Measurements from ENCODE around the gene CACFD1. TPM values are rescaled to one million over a fixed set of nuclear protein-coding genes. Genes with fewer than 3 reads are reported as not detected.

CACFD1 gene
- total and polyA plus RNA-seq, 9 donors = 11.1 to 21.5 (median 15.3) TPM

- Histone ChIP-seq H3K9me3 (replicated peaks; ENCODE audit: control insufficient read depth, low read depth, low read length) (no peaks in the 10 kb centered on the region), H3K27ac (ENCODE audit: low read length) (peak overlapping the region; percentile 13), H3K27me3 (ENCODE audit: control insufficient read depth, insufficient read depth, low read length) (peaks cover 20% of the 10 kb centered on the region), H3K4me3 (ENCODE audit: low read length) (no peak overlapping the region), H3K36me3 (ENCODE audit: control insufficient read depth, insufficient read depth, low read length) (no peaks in the 10 kb centered on the region), H3K4me1 (ENCODE audit: control insufficient read depth, insufficient read depth, low read length) (peaks cover 5% of the 10 kb centered on the region)
- WGBS (ENCODE audit: insufficient coverage) = 88% methylated on average over 19 of the region's 22 CpGs
- DNase-seq = no peak
These were observed 34.6 kb upstream of the CACFD1 start for GRCh38 chr9:133425049-133425632.

- Histone ChIP-seq H3K36me3 (ENCODE audit: control insufficient read depth, insufficient read depth, low read length) (no peaks in the 10 kb centered on the region), H3K4me3 (ENCODE audit: low read length) (no peak overlapping the region), H3K27me3 (ENCODE audit: control insufficient read depth, insufficient read depth, low read length) (peaks cover 22% of the 10 kb centered on the region), H3K9me3 (replicated peaks; ENCODE audit: control insufficient read depth, low read depth, low read length) (no peaks in the 10 kb centered on the region), H3K4me1 (ENCODE audit: control insufficient read depth, insufficient read depth, low read length) (peaks cover 5% of the 10 kb centered on the region), H3K27ac (ENCODE audit: low read length) (no peak overlapping the region)
- WGBS (ENCODE audit: insufficient coverage) = 93% methylated on average over 8 of the region's 11 CpGs
- DNase-seq = no peak
These were observed 33.8 kb upstream of the CACFD1 start for GRCh38 chr9:133426011-133426410.

GRCh38 chr9:133427658-133428348 lies 32.0 kb upstream of the CACFD1 start:
- peaks cover 22% of the 10 kb centered on the region for H3K27me3 ChIP-seq (ENCODE audit: control insufficient read depth, insufficient read depth, low read length)
- no peak overlapping the region for H3K4me3 ChIP-seq (ENCODE audit: low read length)
- no peak overlapping the region for H3K27ac ChIP-seq (ENCODE audit: low read length)
- no peaks in the 10 kb centered on the region for H3K9me3 ChIP-seq (replicated peaks; ENCODE audit: control insufficient read depth, low read depth, low read length)
- no peak for DNase-seq
- H3K36me3 ChIP-seq (ENCODE audit: control insufficient read depth, insufficient read depth, low read length) = no peaks in the 10 kb centered on the region
- WGBS (ENCODE audit: insufficient coverage) = 55% methylated on average over 8 of the region's 10 CpGs
- H3K4me1 ChIP-seq (ENCODE audit: control insufficient read depth, insufficient read depth, low read length) = peaks cover 5% of the 10 kb centered on the region

DNA sequence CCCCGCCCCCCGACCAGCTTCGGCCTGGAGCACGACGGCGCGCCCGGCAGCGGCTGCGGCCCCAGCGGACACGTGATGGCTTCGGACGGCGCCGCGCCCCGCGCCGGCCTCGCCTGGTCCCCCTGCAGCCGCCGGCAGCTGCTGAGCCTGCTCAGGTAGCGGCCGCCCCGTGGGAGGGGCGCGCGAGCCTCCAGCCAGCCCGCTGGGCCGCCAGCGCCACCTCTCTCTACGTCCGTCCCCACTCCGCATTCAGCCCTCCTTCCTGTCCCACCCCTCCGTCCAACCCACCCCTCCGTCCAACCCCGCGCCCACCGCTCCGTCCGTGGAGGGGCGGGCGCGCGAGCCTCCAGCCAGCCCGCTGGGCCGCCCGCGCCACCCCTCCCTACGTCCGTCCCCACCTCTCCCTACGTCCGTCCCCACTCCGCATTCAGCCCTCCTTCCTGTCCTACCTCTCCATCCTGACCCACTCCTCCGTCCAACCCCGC lies 31.1 kb upstream of the CACFD1 start:
- Histone ChIP-seq H3K4me1 (ENCODE audit: control insufficient read depth, insufficient read depth, low read length) (peaks cover 5% of the 10 kb centered on the region), H3K36me3 (ENCODE audit: control insufficient read depth, insufficient read depth, low read length) (no peaks in the 10 kb centered on the region), H3K27me3 (ENCODE audit: control insufficient read depth, insufficient read depth, low read length) (peaks cover 22% of the 10 kb centered on the region), H3K27ac (ENCODE audit: low read length) (no peak overlapping the region), H3K9me3 (replicated peaks; ENCODE audit: control insufficient read depth, low read depth, low read length) (no peaks in the 10 kb centered on the region), H3K4me3 (ENCODE audit: low read length) (no peak overlapping the region)
- DNase-seq = peak; percentile 64
- under 1% methylated on average over 53 of the region's 57 CpGs for WGBS (ENCODE audit: insufficient coverage)

DNA sequence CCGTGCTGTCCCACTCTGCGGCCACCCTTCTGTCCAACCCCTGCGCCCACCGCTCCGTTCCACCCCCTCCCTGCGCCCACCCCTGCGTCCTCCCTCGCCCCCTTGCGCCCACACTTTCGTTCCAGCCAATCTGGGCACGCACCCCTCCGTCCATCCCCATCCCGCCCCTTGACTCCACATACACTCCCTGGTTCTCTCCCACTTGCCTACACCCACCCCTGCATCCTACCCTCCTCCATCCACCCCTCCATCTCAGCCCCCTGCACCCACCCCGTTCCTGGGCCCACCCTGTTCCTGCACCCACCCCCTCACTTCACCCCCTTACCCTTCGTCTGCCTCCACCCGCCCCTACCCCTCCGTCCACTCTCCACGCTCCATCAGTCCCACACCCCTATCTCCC lies 30.6 kb upstream of the CACFD1 start:
- no peak for DNase-seq
- no peaks in the 10 kb centered on the region for H3K9me3 ChIP-seq (replicated peaks; ENCODE audit: control insufficient read depth, low read depth, low read length)
- H3K27me3 ChIP-seq (ENCODE audit: control insufficient read depth, insufficient read depth, low read length) = peaks cover 22% of the 10 kb centered on the region
- WGBS (ENCODE audit: insufficient coverage) = under 1% methylated on average over 17 of the region's 18 CpGs
- no peaks in the 10 kb centered on the region for H3K36me3 ChIP-seq (ENCODE audit: control insufficient read depth, insufficient read depth, low read length)
- H3K4me3 ChIP-seq (ENCODE audit: low read length) = no peak overlapping the region
- H3K27ac ChIP-seq (ENCODE audit: low read length) = no peak overlapping the region
- peaks cover 5% of the 10 kb centered on the region for H3K4me1 ChIP-seq (ENCODE audit: control insufficient read depth, insufficient read depth, low read length)

DNA sequence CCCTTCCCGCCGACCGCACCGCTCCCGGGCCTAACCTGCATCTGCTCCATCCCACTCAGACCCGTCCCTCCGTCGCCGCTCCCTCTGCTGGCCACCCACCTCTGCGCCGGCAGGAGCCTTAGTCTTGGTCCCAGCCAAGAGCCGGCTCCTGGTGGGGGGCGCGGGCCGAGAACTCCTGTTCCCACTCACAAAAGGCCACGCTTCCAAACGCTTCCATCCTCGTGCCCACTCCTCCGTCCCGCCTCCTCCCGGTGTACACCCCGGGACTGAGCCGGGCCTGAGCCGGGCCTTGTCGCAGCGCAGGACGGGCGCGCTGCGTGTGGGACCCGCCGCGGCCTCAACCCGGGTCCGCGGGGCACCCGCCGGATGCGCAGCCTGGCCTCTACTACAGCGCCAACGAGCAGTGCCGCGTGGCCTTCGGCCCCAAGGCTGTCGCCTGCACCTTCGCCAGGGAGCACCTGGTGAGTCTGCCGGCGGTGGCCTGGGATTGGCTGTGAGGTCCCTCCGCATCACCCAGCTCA lies 30.1 kb upstream of the CACFD1 start:
- peak; percentile 39 for DNase-seq
- Histone ChIP-seq H3K36me3 (ENCODE audit: control insufficient read depth, insufficient read depth, low read length) (no peaks in the 10 kb centered on the region), H3K4me1 (ENCODE audit: control insufficient read depth, insufficient read depth, low read length) (peaks cover 5% of the 10 kb centered on the region), H3K4me3 (ENCODE audit: low read length) (no peak overlapping the region), H3K27ac (ENCODE audit: low read length) (no peak overlapping the region), H3K27me3 (ENCODE audit: control insufficient read depth, insufficient read depth, low read length) (peaks cover 22% of the 10 kb centered on the region), H3K9me3 (replicated peaks; ENCODE audit: control insufficient read depth, low read depth, low read length) (no peaks in the 10 kb centered on the region)
- 12% methylated on average over 49 of the region's 49 CpGs for WGBS (ENCODE audit: insufficient coverage)

DNA sequence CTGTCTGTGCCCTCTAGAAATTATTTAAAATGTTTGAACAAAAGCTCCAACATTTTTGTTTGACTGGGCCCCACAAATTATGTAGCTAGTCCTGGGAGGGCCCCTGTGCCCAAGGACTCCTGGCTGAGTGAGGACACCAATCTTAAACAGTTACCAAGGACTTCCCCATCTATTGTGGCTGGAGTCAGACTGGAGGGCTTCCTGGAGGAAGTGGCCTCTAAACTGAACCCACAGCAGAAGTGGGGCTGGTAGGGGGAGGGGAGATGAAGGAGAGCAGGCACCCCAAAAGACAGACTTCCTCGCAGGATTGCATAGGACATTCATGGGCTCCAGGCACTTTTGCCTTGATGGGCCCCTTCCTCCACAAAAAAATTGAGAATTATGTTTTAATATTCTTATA lies 29.5 kb upstream of the CACFD1 start:
- H3K27me3 ChIP-seq (ENCODE audit: control insufficient read depth, insufficient read depth, low read length) = peaks cover 22% of the 10 kb centered on the region
- H3K4me3 ChIP-seq (ENCODE audit: low read length) = no peak overlapping the region
- H3K4me1 ChIP-seq (ENCODE audit: control insufficient read depth, insufficient read depth, low read length) = peaks cover 5% of the 10 kb centered on the region
- no CpG with 5 or more reads among the region's 1 CpG for WGBS (ENCODE audit: insufficient coverage)
- no peaks in the 10 kb centered on the region for H3K9me3 ChIP-seq (replicated peaks; ENCODE audit: control insufficient read depth, low read depth, low read length)
- no peak for DNase-seq
- H3K27ac ChIP-seq (ENCODE audit: low read length) = no peak overlapping the region
- H3K36me3 ChIP-seq (ENCODE audit: control insufficient read depth, insufficient read depth, low read length) = no peaks in the 10 kb centered on the region

- peaks cover 10% of the 10 kb centered on the region for H3K27me3 ChIP-seq (ENCODE audit: control insufficient read depth, insufficient read depth, low read length)
- H3K4me3 ChIP-seq (ENCODE audit: low read length) = no peak overlapping the region
- 83% methylated on average over 11 of the region's 11 CpGs for WGBS (ENCODE audit: insufficient coverage)
- H3K27ac ChIP-seq (ENCODE audit: low read length) = no peak overlapping the region
- H3K36me3 ChIP-seq (ENCODE audit: control insufficient read depth, insufficient read depth, low read length) = no peaks in the 10 kb centered on the region
- DNase-seq = no peak
- no peaks in the 10 kb centered on the region for H3K4me1 ChIP-seq (ENCODE audit: control insufficient read depth, insufficient read depth, low read length)
- no peaks in the 10 kb centered on the region for H3K9me3 ChIP-seq (replicated peaks; ENCODE audit: control insufficient read depth, low read depth, low read length)
These were observed 26.4 kb upstream of the CACFD1 start for GRCh38 chr9:133433351-133433843.

DNA sequence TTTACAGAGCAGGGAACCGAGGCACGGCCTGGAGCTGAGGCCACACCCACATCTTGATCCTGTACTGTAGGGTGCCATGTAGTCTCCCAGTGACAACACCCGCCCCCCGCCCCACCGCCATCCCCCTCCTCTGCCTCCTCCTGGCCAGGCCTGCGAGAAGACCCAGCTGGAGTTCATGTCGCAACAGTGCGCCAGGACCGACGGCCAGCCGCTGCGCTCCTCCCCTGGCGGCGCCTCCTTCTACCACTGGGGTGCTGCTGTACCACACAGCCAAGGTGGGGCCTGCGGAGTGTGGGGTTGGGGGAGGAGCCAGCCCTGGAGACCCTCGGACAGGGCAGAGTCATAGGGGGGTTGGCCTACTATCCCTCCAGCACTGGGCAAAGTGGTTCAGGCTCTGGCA lies 23.1 kb upstream of the CACFD1 start:
- no peaks in the 10 kb centered on the region for H3K9me3 ChIP-seq (replicated peaks; ENCODE audit: control insufficient read depth, low read depth, low read length)
- no peak overlapping the region for H3K27ac ChIP-seq (ENCODE audit: low read length)
- DNase-seq = no peak
- H3K4me3 ChIP-seq (ENCODE audit: low read length) = no peak overlapping the region
- H3K36me3 ChIP-seq (ENCODE audit: control insufficient read depth, insufficient read depth, low read length) = no peaks in the 10 kb centered on the region
- no peaks in the 10 kb centered on the region for H3K27me3 ChIP-seq (ENCODE audit: control insufficient read depth, insufficient read depth, low read length)
- H3K4me1 ChIP-seq (ENCODE audit: control insufficient read depth, insufficient read depth, low read length) = no peaks in the 10 kb centered on the region
- whole genome bisulfite sequencing (ENCODE audit: insufficient coverage) = 79% methylated on average over 8 of the region's 16 CpGs

- DNase-seq = no peak
- Histone ChIP-seq H3K4me1 (ENCODE audit: control insufficient read depth, insufficient read depth, low read length) (no peaks in the 10 kb centered on the region), H3K36me3 (ENCODE audit: control insufficient read depth, insufficient read depth, low read length) (no peaks in the 10 kb centered on the region), H3K27me3 (ENCODE audit: control insufficient read depth, insufficient read depth, low read length) (no peaks in the 10 kb centered on the region), H3K4me3 (ENCODE audit: low read length) (no peak overlapping the region), H3K27ac (ENCODE audit: low read length) (no peak overlapping the region), H3K9me3 (replicated peaks; ENCODE audit: control insufficient read depth, low read depth, low read length) (no peaks in the 10 kb centered on the region)
- 91% methylated on average over 20 of the region's 20 CpGs for WGBS (ENCODE audit: insufficient coverage)
These were observed 21.8 kb upstream of the CACFD1 start for GRCh38 chr9:133437753-133438531.
